ENCODE data around the gene LINGO1. TPM values are rescaled to one million over a fixed set of nuclear protein-coding genes. Genes with fewer than 3 reads are reported as not detected.

Gene LINGO1
- polyA plus RNA-seq, 3 donors = 14.0 to 16.6 (median 14.8) TPM

GRCh38 chr15:77657634-77658238 lies 25.0 kb upstream of the LINGO1 start:
- DNase-seq (ENCODE audit: low read depth in 3 of 3, low spot score in 2 of 3) = no peak

GRCh38 chr15:77656294-77656693 lies 23.6 kb upstream of the LINGO1 start:
- DNase-seq (ENCODE audit: low read depth in 3 of 3, low spot score in 2 of 3) = no peak

- DNase-seq (ENCODE audit: low read depth in 3 of 3, low spot score in 2 of 3) = no peak
Measured at GRCh38 chr15:77654975-77655374, 22.3 kb upstream of the LINGO1 start.

- no peak for DNase-seq (ENCODE audit: low read depth in 3 of 3, low spot score in 2 of 3)
Measured at GRCh38 chr15:77653832-77654480, 21.2 kb upstream of the LINGO1 start.

DNA sequence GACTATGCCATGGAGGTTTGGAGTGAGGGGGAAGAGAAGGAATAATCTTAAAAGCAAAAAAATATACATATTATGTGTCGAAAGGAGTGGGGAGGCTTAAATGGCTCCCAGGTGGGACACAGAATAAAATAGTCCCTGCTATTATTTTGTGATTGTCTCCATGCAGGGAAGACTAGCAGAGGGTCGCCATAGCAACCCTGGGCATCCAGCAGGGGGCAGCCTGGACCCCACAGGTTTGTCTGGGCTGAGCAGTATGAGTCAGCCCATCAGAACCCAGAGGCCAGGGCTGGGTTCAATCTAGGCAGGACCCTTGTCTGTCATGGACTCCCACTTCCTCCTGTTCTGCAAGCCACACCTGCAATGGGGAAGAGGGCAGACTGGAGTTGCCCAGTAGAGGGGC lies 17.6 kb upstream of the LINGO1 start:
- DNase-seq (ENCODE audit: low read depth in 3 of 3, low spot score in 2 of 3) = no peak

- DNase-seq (ENCODE audit: low read depth in 3 of 3, low spot score in 2 of 3) = no peak
Measured at GRCh38 chr15:77649610-77650009, 16.9 kb upstream of the LINGO1 start.

- no peak for DNase-seq (ENCODE audit: low read depth in 3 of 3, low spot score in 2 of 3)
Measured at GRCh38 chr15:77649017-77649416, 16.3 kb upstream of the LINGO1 start.

- no peak for DNase-seq (ENCODE audit: low read depth in 3 of 3, low spot score in 2 of 3)
Measured at GRCh38 chr15:77647961-77648360, 15.2 kb upstream of the LINGO1 start.

GRCh38 chr15:77646104-77646694 lies 13.5 kb upstream of the LINGO1 start:
- DNase-seq (ENCODE audit: low read depth in 3 of 3, low spot score in 2 of 3) = no peak

DNA sequence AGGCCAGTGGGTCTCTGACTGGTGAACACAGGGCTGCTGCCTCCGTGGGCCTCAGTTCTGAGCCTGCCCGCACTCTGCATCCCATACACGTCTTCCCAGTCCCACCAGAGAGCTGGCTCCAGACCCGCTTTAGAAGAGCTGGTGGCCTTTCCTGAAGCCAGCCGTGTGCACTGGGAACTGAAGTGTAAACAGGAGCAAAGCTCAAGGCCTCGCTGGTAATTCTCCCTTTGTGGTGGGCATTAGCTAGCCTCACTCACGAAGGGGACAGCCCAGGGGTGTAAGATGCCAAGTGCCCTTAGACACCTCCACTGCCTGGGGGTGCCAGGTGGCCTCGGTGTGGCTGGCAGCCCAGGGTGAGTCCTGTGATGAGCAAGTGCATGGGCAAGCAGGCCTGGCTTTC lies 12.9 kb upstream of the LINGO1 start:
- no peak for DNase-seq (ENCODE audit: low read depth in 3 of 3, low spot score in 2 of 3)

GRCh38 chr15:77644543-77645247 lies 12.0 kb upstream of the LINGO1 start:
- no peak for DNase-seq (ENCODE audit: low read depth in 3 of 3, low spot score in 2 of 3)

GRCh38 chr15:77643764-77644163 lies 11.1 kb upstream of the LINGO1 start:
- no peak for DNase-seq (ENCODE audit: low read depth in 3 of 3, low spot score in 2 of 3)

GRCh38 chr15:77642793-77643430 lies 10.2 kb upstream of the LINGO1 start:
- DNase-seq (ENCODE audit: low read depth in 3 of 3, low spot score in 2 of 3) = no peak

- DNase-seq (ENCODE audit: low read depth in 3 of 3, low spot score in 2 of 3) = no peak
Measured at GRCh38 chr15:77641999-77642398, 9.3 kb upstream of the LINGO1 start.

GRCh38 chr15:77640615-77641014 lies 7.9 kb upstream of the LINGO1 start:
- DNase-seq (ENCODE audit: low read depth in 3 of 3, low spot score in 2 of 3) = no peak

- no peak for DNase-seq (ENCODE audit: low read depth in 3 of 3, low spot score in 2 of 3)
Measured at GRCh38 chr15:77639431-77639830, 6.7 kb upstream of the LINGO1 start.

GRCh38 chr15:77637851-77638692 lies 5.4 kb upstream of the LINGO1 start:
- DNase-seq (ENCODE audit: low read depth in 3 of 3, low spot score in 2 of 3) = no peak

- no peak for DNase-seq (ENCODE audit: low read depth in 3 of 3, low spot score in 2 of 3)
Measured at GRCh38 chr15:77636209-77636608, 3.5 kb upstream of the LINGO1 start.

DNA sequence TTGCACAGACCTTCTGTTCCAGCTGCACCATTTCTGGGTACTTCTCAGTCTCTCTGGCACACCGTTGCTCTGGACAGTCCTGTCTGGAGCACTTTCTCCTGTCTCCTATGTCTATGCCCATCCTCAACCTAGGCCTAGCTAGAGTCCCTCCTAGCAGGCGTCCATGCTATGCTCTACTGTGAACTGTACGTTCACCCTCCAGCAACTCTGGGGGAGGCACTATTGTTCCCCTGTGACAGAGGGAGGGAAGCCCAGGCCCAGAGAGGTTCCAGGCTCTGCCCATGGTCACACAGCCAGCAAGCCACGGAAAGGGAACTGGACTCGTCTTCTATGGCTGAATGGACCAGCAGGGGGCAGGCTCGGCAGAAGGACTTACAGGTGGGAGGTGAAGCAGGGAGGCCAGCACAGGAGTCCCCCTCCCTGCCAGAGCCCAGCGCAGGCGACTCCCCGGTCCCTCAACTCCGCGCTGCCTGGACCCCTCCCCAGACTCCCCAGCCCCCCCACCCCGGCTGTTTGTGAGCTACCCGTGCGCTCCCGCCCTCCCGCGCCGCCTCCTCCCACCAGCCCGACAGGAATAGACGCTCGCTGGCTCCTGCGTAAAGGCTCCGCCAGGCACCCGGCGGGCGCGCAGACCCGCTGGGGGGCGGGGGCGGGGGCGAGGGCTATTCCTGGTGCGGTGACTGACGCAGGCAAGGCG lies 1.7 kb upstream of the LINGO1 start:
- no peak for DNase-seq (ENCODE audit: low read depth in 3 of 3, low spot score in 2 of 3)

- no peak for DNase-seq (ENCODE audit: low read depth in 3 of 3, low spot score in 2 of 3)
Measured at GRCh38 chr15:77633913-77634265, 1.2 kb upstream of the LINGO1 start.
